MM.1S (cell line): ENCODE data around the gene LTBR.

ENCODE experiments used
- EZH2 ChIP-seq: fragments of 300-600 bp; sonication (generic); optimal IDR thresholded peaks from 2 replicates; pipeline ENCODE3; 2017; ENCODE audit warnings: low read depth, mild to moderate bottlenecking, antibody characterized with exemption, low read length, mixed read lengths
- EZH2phosphoT487 ChIP-seq: fragments of 300-600 bp; sonication (generic); IDR thresholded peaks from 2 replicates; pipeline ENCODE4 v1.6.1; 2018; ENCODE audit warnings: antibody characterized with exemption, low read length
- TF ChIP-seq, protein P1 (sequence below): fragments of 300-600 bp; sonication (generic); IDR thresholded peaks from 2 replicates; pipeline ENCODE4 v1.5.1; 2016; ENCODE audit warnings: antibody characterized with exemption, low read length, mixed read lengths

GRCh38 chr12:6386491-6386890, 2.5 kb downstream of the LTBR start:
- TF ChIP-seq, protein P1, sequence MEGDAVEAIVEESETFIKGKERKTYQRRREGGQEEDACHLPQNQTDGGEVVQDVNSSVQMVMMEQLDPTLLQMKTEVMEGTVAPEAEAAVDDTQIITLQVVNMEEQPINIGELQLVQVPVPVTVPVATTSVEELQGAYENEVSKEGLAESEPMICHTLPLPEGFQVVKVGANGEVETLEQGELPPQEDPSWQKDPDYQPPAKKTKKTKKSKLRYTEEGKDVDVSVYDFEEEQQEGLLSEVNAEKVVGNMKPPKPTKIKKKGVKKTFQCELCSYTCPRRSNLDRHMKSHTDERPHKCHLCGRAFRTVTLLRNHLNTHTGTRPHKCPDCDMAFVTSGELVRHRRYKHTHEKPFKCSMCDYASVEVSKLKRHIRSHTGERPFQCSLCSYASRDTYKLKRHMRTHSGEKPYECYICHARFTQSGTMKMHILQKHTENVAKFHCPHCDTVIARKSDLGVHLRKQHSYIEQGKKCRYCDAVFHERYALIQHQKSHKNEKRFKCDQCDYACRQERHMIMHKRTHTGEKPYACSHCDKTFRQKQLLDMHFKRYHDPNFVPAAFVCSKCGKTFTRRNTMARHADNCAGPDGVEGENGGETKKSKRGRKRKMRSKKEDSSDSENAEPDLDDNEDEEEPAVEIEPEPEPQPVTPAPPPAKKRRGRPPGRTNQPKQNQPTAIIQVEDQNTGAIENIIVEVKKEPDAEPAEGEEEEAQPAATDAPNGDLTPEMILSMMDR = no peak
- TF ChIP-seq EZH2phosphoT487 (no peak), EZH2 (no peak)
